Astrocyte of the cerebellum (primary cell): ENCODE results near the gene APOBEC4.

ENCODE experiments used
- DNase-seq: peaks from one replicate; pipeline ENCODE4 v3.0.0-alpha.2; 2011; ENCODE audit warnings: low read depth
- H3K4me3 ChIP-seq: 2 replicates; pipeline ENCODE4 v1.5.1; 2011; ENCODE audit warnings: mild to moderate bottlenecking, low read depth, low read length, moderate library complexity
- CTCF ChIP-seq: IDR thresholded peaks from 2 replicates; pipeline ENCODE4 v1.5.1; 2012; ENCODE audit warnings: low read length, low read depth, moderate library complexity, mild to moderate bottlenecking; ENCODE audit errors: missing control alignments
- in situ Hi-C: cut with HindIII; loops from 2 replicates; pipeline ENCODE4 v1.10.0; 2017; ENCODE audit warnings: low sequenced_read_pairs

APOBEC4 gene

GRCh38 chr1:183652547-183653461 is at the start of gene APOBEC4:
TSS of gene APOBEC4 (minus strand) at chr1:183653316. CDS start at chr1:183648781, 4,535 bp downstream.
- DNase-seq = no peak
- no peak within 1 kb of the TSS for H3K4me3 ChIP-seq
- in situ Hi-C loops = loop anchor here (10.0 kb wide), 1 partner anchor 262 kb away; no protein-coding TSS in a partner anchor

GRCh38 chr1:183702813-183703198 is 49.7 kb upstream of the APOBEC4 start:
- no peak for DNase-seq
- in situ Hi-C loops = no loop called here
- no peak for TF ChIP-seq CTCF
- no peak overlapping the region for H3K4me3 ChIP-seq

More at GRCh38 chr1:183652547-183653461, at the start of gene APOBEC4:
- no peak for TF ChIP-seq CTCF

GRCh38 chr1:183702087-183702812 is 49.1 kb upstream of the APOBEC4 start:
- DNase-seq = no peak

GRCh38 chr1:183699616-183700160 is 46.6 kb upstream of the APOBEC4 start:
- H3K4me3 ChIP-seq = no peak overlapping the region
- TF ChIP-seq CTCF = no peak
- in situ Hi-C loops = no loop called here
- DNase-seq = no peak

More at GRCh38 chr1:183702087-183702812, 49.1 kb upstream of the APOBEC4 start:
- H3K4me3 ChIP-seq = no peak overlapping the region
- no peak for TF ChIP-seq CTCF
- in situ Hi-C loops = no loop called here

GRCh38 chr1:183697814-183698590 is 44.9 kb upstream of the APOBEC4 start:
- H3K4me3 ChIP-seq = no peak overlapping the region
- DNase-seq = no peak
- in situ Hi-C loops = no loop called here
- no peak for TF ChIP-seq CTCF

GRCh38 chr1:183696981-183697380 is 43.9 kb upstream of the APOBEC4 start:
- no peak overlapping the region for H3K4me3 ChIP-seq
- in situ Hi-C loops = no loop called here
- no peak for DNase-seq
- TF ChIP-seq CTCF = no peak
